ENCODE measurements around the gene SUGT1. TPM values are rescaled to one million over a fixed set of nuclear protein-coding genes. Genes with fewer than 3 reads are reported as not detected.

SUGT1 gene
- 29.0 to 46.0 TPM (median 43.5 TPM) in 5 replicates for total RNA-seq (2022; extraction: Qiagen RNA extraction; ENCODE audit: low read depth)

GRCh38 chr13:52652196-52652979 lies at the start of gene SUGT1:
Gene SUGT1, plus strand, starts transcription at chr13:52652836. Its CDS starts 85 bp downstream, at chr13:52652921.

DNA sequence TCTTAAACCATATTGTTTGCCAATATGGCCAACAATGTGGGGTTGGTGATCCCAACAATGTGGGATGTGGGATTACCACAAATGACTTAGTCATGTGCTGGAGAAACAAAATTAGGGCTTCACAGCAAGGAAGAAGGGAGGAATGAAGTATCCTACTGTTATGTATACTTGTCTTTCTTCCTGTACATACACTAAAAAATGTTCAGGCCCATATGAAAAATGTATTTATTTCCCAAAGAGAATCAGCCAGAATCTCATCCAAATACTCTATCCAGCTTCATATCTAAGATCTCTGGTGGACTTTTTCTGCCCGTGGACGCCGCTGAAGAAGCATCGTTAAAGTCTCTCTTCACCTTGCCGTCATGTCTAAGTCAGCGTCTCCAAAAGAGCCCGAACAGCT lies 10.5 kb upstream of the SUGT1 start, which contains the start of gene HNRNPA1L2:
Gene HNRNPA1L2, plus strand, starts transcription at position 301 of the 400 bp plus-strand sequence. Its CDS starts 62 bp downstream, at position 363.

DNA sequence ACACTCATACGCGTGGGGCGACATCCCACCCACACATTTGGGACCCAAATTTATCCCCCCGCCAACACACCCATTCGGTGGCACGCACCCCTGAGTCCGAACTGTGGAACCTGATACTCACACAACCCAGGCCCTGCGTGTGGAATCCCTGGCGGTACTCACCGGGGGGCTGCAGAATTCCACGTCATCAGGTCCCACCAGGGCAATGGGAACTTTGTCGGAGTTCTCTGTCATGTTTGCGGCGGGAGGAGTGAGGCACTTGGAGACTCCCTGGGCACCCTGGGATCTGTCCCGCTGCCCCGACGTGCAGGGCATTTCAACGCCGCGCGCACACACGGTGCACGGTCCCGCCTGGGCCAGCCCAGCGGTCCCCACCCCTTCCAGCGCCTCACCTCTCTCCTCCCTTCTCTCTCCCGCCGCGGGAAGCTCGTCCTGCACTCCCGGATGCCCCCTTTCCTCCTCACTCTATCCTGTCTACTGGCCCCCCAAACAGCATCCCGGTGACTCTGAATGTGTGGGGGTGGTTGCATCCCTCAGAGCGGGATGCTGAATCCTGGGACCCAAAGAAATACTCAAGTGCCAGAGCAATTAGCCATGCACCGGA lies 86.9 kb downstream of the SUGT1 start, which contains the start of gene CNMD:
Gene CNMD, minus strand, starts transcription at position 353 of the 604 bp plus-strand sequence. Its CDS starts 119 bp downstream, at position 234.

Other genes starting within 250 kb of the SUGT1 start
- 11.5 to 12.8 TPM (median 12.0 TPM) in 5 replicates for gene THSD1, start 246.7 kb upstream of the SUGT1 start, total RNA-seq (2022; extraction: Qiagen RNA extraction; ENCODE audit: low read depth)
- 7.4 to 14.5 TPM (median 13.0 TPM) in 5 replicates for gene VPS36, start 202.2 kb upstream of the SUGT1 start, total RNA-seq (2022; extraction: Qiagen RNA extraction; ENCODE audit: low read depth)
- gene CKAP2, start 197.4 kb upstream of the SUGT1 start, total RNA-seq (2022; extraction: Qiagen RNA extraction; ENCODE audit: low read depth) = 18.6 to 42.2 TPM (median 35.5 TPM) in 5 replicates
- gene HNRNPA1L2, start 10.4 kb upstream of the SUGT1 start, total RNA-seq (2022; extraction: Qiagen RNA extraction; ENCODE audit: low read depth) = 5.0 to 6.7 TPM (median 5.6 TPM) in 5 replicates
- not detected in 5 replicates for gene CNMD, start 87.0 kb downstream of the SUGT1 start, total RNA-seq (2022; extraction: Qiagen RNA extraction; ENCODE audit: low read depth)
- gene PCDH8, start 195.8 kb downstream of the SUGT1 start, total RNA-seq (2022; extraction: Qiagen RNA extraction; ENCODE audit: low read depth) = not detected in 5 replicates